GM23338 (cell line): ENCODE measurements around the gene GCH1. TPM values are rescaled to one million over a fixed set of nuclear protein-coding genes. Genes with fewer than 3 reads are reported as not detected.

Source experiments
- ATAC-seq: fragments of 200-7000 bp; cut with Tn5 transposase; 3 replicates; pipeline ENCODE4 v1.9.1; 2020
- DNase-seq: peaks from one replicate; pipeline ENCODE4 v3.0.0-alpha.2; 2015; ENCODE audit warnings: low spot score
- H2AFZ ChIP-seq: fragments of 200-600 bp; sonication (generic); 2 replicates; pipeline ENCODE4 v1.8.0; 2016; ENCODE audit warnings: antibody characterized with exemption, mild to moderate bottlenecking, moderate library complexity
- H3F3A ChIP-seq: fragments of 200-600 bp; sonication (generic); replicated peaks from 2 replicates; pipeline ENCODE4 v1.8.0; 2017; ENCODE audit warnings: antibody characterized with exemption, mixed run types, low read depth
- H3K27ac ChIP-seq: fragments of 200-600 bp; sonication (generic); 2 replicates; pipeline ENCODE4 v1.6.1; 2016; ENCODE audit warnings: low read depth
- H3K27me3 ChIP-seq: fragments of 200-600 bp; sonication (generic); 2 replicates; pipeline ENCODE4 v1.8.0; 2016; ENCODE audit warnings: mild to moderate bottlenecking, mixed run types, moderate library complexity; ENCODE audit not compliant: insufficient read depth
- H3K36me3 ChIP-seq: fragments of 200-600 bp; sonication (generic); 2 replicates; pipeline ENCODE4 v1.8.0; 2016; ENCODE audit warnings: mild to moderate bottlenecking; ENCODE audit not compliant: insufficient read depth
- H3K4me1 ChIP-seq: fragments of 200-600 bp; sonication (generic); 2 replicates; pipeline ENCODE4 v1.8.0; 2016; ENCODE audit warnings: mild to moderate bottlenecking, moderate library complexity; ENCODE audit not compliant: insufficient read depth
- H3K4me2 ChIP-seq: fragments of 200-600 bp; sonication (generic); 2 replicates; pipeline ENCODE4 v1.7.1; 2017; ENCODE audit warnings: mixed run types
- H3K4me3 ChIP-seq: fragments of 200-600 bp; sonication (generic); 2 replicates; pipeline ENCODE4 v1.6.1; 2016; ENCODE audit warnings: mixed run types
- H3K79me2 ChIP-seq: fragments of 200-600 bp; sonication (generic); replicated peaks from 2 replicates; pipeline ENCODE4 v1.8.0; 2017; ENCODE audit warnings: mild to moderate bottlenecking; ENCODE audit not compliant: insufficient read depth
- H3K9me2 ChIP-seq: fragments of 200-600 bp; sonication (generic); 2 replicates; pipeline ENCODE4 v1.8.0; 2017; ENCODE audit not compliant: insufficient read depth
- H4K20me1 ChIP-seq: fragments of 200-600 bp; sonication (generic); replicated peaks from 2 replicates; pipeline ENCODE4 v1.8.0; 2017; ENCODE audit warnings: mild to moderate bottlenecking; ENCODE audit not compliant: insufficient read depth
- H3K27ac Mint-ChIP-seq: 2 replicates; pipeline ENCODE4 v1.8.0; 2020; ENCODE audit warnings: inconsistent platforms, mild to moderate bottlenecking, moderate library complexity, mixed read lengths
- H3K27me3 Mint-ChIP-seq: 3 replicates; pipeline ENCODE4 v1.8.0; 2022; ENCODE audit warnings: low read depth, mild to moderate bottlenecking, moderate library complexity, mixed read lengths, inconsistent platforms; ENCODE audit not compliant: insufficient read depth, poor library complexity
- H3K36me3 Mint-ChIP-seq: 3 replicates; pipeline ENCODE4 v1.8.0; 2021; ENCODE audit warnings: low read depth, mild to moderate bottlenecking, inconsistent platforms, moderate library complexity, mixed read lengths
- H3K4me1 Mint-ChIP-seq: 3 replicates; pipeline ENCODE4 v1.8.0; 2020; ENCODE audit warnings: mild to moderate bottlenecking, inconsistent platforms, mixed read lengths
- H3K4me3 Mint-ChIP-seq: 3 replicates; pipeline ENCODE4 v1.8.0; 2021; ENCODE audit warnings: moderate library complexity, mild to moderate bottlenecking, inconsistent platforms, mixed read lengths
- H3K9me3 Mint-ChIP-seq: 3 replicates; pipeline ENCODE4 v1.8.0; 2020; ENCODE audit warnings: moderate library complexity, mild to moderate bottlenecking, inconsistent platforms, mixed read lengths
- CREB1 ChIP-seq: fragments of 250-450 bp; sonication (Bioruptor Pico); IDR thresholded peaks from 2 replicates; pipeline ENCODE4 v1.5.0; 2020; ENCODE audit warnings: low read depth, mild to moderate bottlenecking, moderate library complexity
- CTCF ChIP-seq, 2 experiments: fragments of 200-600 bp in 1 of 2; sonication (generic) in 1 of 2; conservative IDR thresholded peaks; 2 replicates each; pipeline versions ENCODE4 v1.5.1 to v1.6.1; 2016 to 2017; ENCODE audit warnings: antibody characterized with exemption in 2 of 2, low read depth in 2 of 2, mild to moderate bottlenecking in 2 of 2, moderate library complexity in 1 of 2
- ETS1 ChIP-seq: IDR thresholded peaks from 2 replicates; pipeline ENCODE4 v1.6.1; 2016; ENCODE audit warnings: antibody characterized with exemption
- EZH2 ChIP-seq: fragments of 200-600 bp; sonication (generic); IDR thresholded peaks from one replicate; pipeline ENCODE4 v1.8.0; 2017; ENCODE audit warnings: antibody characterized with exemption, mild to moderate bottlenecking, low read depth; ENCODE audit not compliant: unreplicated experiment
- EZH2phosphoT487 ChIP-seq: fragments of 200-600 bp; sonication (generic); IDR thresholded peaks from one replicate; pipeline ENCODE4 v1.8.1; 2018; ENCODE audit warnings: antibody characterized with exemption; ENCODE audit not compliant: unreplicated experiment
- JUNB ChIP-seq: IDR thresholded peaks from one replicate; pipeline ENCODE4 v1.6.1; 2016; ENCODE audit warnings: antibody characterized with exemption; ENCODE audit not compliant: unreplicated experiment
- NANOG ChIP-seq: IDR thresholded peaks from 2 replicates; pipeline ENCODE4 v1.6.1; 2016; ENCODE audit warnings: antibody characterized with exemption, borderline replicate concordance
- POLR2AphosphoS5 ChIP-seq: IDR thresholded peaks from 2 replicates; pipeline ENCODE4 v1.6.1; 2016; ENCODE audit warnings: antibody characterized with exemption, low read depth
- STAT1 ChIP-seq: IDR thresholded peaks from one replicate; pipeline ENCODE4 v1.6.1; 2016; ENCODE audit warnings: antibody characterized with exemption; ENCODE audit not compliant: unreplicated experiment
- ZNF114 ChIP-seq: fragments of 250-450 bp; sonication (Bioruptor Pico); IDR thresholded peaks from 2 replicates; pipeline ENCODE4 v1.5.0; 2020; ENCODE audit warnings: mild to moderate bottlenecking, moderate library complexity
- ZNF331 ChIP-seq: fragments of 250-450 bp; sonication (Bioruptor Pico); IDR thresholded peaks from 2 replicates; pipeline ENCODE4 v1.5.0; 2020; ENCODE audit warnings: low read depth, mild to moderate bottlenecking, moderate library complexity
- polyA plus RNA-seq: library from polyadenylated mRNA; unstranded; fragments of >200 nt; fragmentation: Nextera tagmentation; extraction: Ambion mirVana; gene quantifications from 2 replicates; pipeline ENCODE4 v1.2.1, GENCODE V29; 2016
- total RNA-seq: library from RNA; depleted of rRNA; stranded (reverse); fragments of >200 nt; shearing (Covaris generic); gene quantifications from 2 replicates; pipeline ENCODE4 v1.2.3, GENCODE V29; 2014
- TF ChIP-seq, protein P1 (sequence below): fragments of 250-450 bp; sonication (Bioruptor Pico); IDR thresholded peaks from 2 replicates; pipeline ENCODE4 v1.5.0; 2020; ENCODE audit warnings: mild to moderate bottlenecking, moderate library complexity
- TF ChIP-seq, protein P2 (sequence below): IDR thresholded peaks from one replicate; pipeline ENCODE4 v1.6.1; 2018; ENCODE audit warnings: antibody characterized with exemption; ENCODE audit not compliant: unreplicated experiment

GCH1 gene
- total and polyA plus RNA-seq, 2 experiments from 2014 or later = 8.7 to 15.0 TPM

- Histone ChIP-seq H2AFZ (no peak overlapping the region), H3K4me1 (peaks cover 15% of the 10 kb centered on the region), H3K27me3 (no peaks in the 10 kb centered on the region), H4K20me1 (no peaks in the 10 kb centered on the region), H3K4me3 (no peak overlapping the region), H3K9me2 (no peaks in the 10 kb centered on the region), H3F3A (no peaks in the 10 kb centered on the region), H3K36me3 (no peaks in the 10 kb centered on the region), H3K4me2 (no peak overlapping the region), H3K79me2 (no peaks in the 10 kb centered on the region; the same call in 1 of the 2 replicates), H3K27ac (no peak overlapping the region)
- DNase-seq (no peak), ATAC-seq (no peak)
- peaks cover 18% of the 10 kb centered on the region for H3K4me1 Mint-ChIP-seq
- TF ChIP-seq ETS1 = no peak
- no peak for TF ChIP-seq CREB1
- no peak for TF ChIP-seq STAT1
- TF ChIP-seq, protein P1, sequence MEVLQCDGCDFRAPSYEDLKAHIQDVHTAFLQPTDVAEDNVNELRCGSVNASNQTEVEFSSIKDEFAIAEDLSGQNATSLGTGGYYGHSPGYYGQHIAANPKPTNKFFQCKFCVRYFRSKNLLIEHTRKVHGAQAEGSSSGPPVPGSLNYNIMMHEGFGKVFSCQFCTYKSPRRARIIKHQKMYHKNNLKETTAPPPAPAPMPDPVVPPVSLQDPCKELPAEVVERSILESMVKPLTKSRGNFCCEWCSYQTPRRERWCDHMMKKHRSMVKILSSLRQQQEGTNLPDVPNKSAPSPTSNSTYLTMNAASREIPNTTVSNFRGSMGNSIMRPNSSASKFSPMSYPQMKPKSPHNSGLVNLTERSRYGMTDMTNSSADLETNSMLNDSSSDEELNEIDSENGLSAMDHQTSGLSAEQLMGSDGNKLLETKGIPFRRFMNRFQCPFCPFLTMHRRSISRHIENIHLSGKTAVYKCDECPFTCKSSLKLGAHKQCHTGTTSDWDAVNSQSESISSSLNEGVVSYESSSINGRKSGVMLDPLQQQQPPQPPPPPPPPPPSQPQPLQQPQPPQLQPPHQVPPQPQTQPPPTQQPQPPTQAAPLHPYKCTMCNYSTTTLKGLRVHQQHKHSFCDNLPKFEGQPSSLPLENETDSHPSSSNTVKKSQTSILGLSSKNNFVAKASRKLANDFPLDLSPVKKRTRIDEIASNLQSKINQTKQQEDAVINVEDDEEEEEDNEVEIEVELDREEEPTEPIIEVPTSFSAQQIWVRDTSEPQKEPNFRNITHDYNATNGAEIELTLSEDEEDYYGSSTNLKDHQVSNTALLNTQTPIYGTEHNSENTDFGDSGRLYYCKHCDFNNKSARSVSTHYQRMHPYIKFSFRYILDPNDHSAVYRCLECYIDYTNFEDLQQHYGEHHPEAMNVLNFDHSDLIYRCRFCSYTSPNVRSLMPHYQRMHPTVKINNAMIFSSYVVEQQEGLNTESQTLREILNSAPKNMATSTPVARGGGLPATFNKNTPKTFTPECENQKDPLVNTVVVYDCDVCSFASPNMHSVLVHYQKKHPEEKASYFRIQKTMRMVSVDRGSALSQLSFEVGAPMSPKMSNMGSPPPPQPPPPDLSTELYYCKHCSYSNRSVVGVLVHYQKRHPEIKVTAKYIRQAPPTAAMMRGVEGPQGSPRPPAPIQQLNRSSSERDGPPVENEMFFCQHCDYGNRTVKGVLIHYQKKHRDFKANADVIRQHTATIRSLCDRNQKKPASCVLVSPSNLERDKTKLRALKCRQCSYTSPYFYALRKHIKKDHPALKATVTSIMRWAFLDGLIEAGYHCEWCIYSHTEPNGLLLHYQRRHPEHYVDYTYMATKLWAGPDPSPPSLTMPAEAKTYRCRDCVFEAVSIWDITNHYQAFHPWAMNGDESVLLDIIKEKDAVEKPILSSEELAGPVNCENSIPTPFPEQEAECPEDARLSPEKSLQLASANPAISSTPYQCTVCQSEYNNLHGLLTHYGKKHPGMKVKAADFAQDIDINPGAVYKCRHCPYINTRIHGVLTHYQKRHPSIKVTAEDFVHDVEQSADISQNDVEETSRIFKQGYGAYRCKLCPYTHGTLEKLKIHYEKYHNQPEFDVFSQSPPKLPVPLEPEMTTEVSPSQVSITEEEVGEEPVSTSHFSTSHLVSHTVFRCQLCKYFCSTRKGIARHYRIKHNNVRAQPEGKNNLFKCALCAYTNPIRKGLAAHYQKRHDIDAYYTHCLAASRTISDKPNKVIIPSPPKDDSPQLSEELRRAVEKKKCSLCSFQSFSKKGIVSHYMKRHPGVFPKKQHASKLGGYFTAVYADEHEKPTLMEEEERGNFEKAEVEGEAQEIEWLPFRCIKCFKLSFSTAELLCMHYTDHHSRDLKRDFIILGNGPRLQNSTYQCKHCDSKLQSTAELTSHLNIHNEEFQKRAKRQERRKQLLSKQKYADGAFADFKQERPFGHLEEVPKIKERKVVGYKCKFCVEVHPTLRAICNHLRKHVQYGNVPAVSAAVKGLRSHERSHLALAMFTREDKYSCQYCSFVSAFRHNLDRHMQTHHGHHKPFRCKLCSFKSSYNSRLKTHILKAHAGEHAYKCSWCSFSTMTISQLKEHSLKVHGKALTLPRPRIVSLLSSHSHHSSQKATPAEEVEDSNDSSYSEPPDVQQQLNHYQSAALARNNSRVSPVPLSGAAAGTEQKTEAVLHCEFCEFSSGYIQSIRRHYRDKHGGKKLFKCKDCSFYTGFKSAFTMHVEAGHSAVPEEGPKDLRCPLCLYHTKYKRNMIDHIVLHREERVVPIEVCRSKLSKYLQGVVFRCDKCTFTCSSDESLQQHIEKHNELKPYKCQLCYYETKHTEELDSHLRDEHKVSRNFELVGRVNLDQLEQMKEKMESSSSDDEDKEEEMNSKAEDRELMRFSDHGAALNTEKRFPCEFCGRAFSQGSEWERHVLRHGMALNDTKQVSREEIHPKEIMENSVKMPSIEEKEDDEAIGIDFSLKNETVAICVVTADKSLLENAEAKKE = no peak
- no peak for TF ChIP-seq ZNF114 (CRISPR knock-in tag)
- TF ChIP-seq EZH2 = no peak
- TF ChIP-seq CTCF (conservative IDR thresholded peaks at IDR 0.05; ENCODE audit: low read depth in 2 of 2) = no peak
- TF ChIP-seq NANOG = no peak
- TF ChIP-seq POLR2AphosphoS5 = no peak
- no peak for TF ChIP-seq JUNB
- TF ChIP-seq, protein P2, sequence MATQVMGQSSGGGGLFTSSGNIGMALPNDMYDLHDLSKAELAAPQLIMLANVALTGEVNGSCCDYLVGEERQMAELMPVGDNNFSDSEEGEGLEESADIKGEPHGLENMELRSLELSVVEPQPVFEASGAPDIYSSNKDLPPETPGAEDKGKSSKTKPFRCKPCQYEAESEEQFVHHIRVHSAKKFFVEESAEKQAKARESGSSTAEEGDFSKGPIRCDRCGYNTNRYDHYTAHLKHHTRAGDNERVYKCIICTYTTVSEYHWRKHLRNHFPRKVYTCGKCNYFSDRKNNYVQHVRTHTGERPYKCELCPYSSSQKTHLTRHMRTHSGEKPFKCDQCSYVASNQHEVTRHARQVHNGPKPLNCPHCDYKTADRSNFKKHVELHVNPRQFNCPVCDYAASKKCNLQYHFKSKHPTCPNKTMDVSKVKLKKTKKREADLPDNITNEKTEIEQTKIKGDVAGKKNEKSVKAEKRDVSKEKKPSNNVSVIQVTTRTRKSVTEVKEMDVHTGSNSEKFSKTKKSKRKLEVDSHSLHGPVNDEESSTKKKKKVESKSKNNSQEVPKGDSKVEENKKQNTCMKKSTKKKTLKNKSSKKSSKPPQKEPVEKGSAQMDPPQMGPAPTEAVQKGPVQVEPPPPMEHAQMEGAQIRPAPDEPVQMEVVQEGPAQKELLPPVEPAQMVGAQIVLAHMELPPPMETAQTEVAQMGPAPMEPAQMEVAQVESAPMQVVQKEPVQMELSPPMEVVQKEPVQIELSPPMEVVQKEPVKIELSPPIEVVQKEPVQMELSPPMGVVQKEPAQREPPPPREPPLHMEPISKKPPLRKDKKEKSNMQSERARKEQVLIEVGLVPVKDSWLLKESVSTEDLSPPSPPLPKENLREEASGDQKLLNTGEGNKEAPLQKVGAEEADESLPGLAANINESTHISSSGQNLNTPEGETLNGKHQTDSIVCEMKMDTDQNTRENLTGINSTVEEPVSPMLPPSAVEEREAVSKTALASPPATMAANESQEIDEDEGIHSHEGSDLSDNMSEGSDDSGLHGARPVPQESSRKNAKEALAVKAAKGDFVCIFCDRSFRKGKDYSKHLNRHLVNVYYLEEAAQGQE = no peak
- no peak for TF ChIP-seq ZNF331 (CRISPR knock-in tag)
- TF ChIP-seq EZH2phosphoT487 = no peak
- no peaks in the 10 kb centered on the region for H3K36me3 Mint-ChIP-seq
- 0 out of 2 replicates have a peak overlapping the region, but pooled peaks have one; percentile 39 for H3K27ac Mint-ChIP-seq
- no peaks in the 10 kb centered on the region for H3K9me3 Mint-ChIP-seq
- H3K27me3 Mint-ChIP-seq = peaks cover 2% of the 10 kb centered on the region
- no peak overlapping the region for H3K4me3 Mint-ChIP-seq
These were observed 11.8 kb downstream of the GCH1 start for GRCh38 chr14:54890788-54891187.
